Middle frontal gyrus (tissue), 1 donor: Measurements from ENCODE around the gene ZNF816.
"Not testable (repeated sequence)": the region's sequence is repeated elsewhere in the genome, so short reads cannot be mapped to it uniquely, and the experiment has no call there.

ENCODE experiments used
- DNase-seq: peaks from one replicate; pipeline ENCODE4 v3.0.0-alpha.2; 2015; ENCODE audit warnings: low spot score; ENCODE audit errors: extremely low spot score

ZNF816 gene

DNA sequence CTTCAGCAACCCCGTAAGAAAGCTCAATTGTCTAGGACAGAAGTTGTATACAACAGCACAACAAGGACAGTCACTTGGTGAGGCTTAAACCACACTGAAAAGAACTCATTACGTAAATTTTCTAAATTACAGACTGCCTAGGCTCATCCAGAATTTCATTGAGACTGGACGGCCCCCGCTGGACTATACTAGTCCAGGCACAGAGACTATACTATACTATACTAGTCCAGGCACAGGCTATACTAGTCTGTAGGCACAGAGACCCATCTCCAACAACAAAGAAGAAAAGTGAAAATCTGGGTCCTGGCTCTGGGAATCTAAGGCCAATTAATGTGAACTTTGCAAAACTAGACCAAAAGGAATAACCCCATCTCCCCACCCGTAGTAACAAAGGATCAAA lies 700 bp downstream of the ZNF816 start:
- no peak for DNase-seq

DNA sequence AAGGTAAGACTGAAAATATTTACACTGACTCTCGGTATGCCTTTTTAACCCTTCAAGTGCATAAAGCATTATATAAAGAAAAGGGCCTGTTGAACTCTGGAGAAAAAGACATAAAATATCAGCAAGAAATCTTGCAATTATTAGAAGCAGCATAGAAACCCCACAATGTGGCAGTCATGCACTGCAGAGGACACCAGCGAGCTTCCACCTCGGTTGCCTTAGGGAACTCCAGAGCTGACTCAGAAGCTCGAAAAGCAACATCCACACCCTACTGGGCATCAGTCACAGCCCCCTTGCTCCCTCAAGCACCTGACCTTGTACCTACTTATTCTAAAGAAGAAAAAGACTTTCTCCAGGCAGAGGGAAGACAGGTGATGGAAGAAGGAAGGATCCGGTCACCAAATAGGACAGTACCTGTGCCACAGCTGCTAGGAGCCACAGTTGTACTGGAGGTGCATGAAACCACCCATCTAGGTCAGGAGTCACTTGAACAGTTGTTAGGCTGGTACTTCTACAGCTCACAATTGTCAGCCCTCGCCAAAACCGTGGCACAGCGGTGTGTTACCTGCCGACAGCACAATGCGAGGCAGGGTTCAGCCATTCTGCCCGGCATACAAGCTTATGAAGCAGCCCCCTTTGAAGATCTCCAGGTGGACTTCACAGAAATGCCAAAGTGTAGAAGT lies 2.9 kb downstream of the ZNF816 start:
- no peak for DNase-seq

DNA sequence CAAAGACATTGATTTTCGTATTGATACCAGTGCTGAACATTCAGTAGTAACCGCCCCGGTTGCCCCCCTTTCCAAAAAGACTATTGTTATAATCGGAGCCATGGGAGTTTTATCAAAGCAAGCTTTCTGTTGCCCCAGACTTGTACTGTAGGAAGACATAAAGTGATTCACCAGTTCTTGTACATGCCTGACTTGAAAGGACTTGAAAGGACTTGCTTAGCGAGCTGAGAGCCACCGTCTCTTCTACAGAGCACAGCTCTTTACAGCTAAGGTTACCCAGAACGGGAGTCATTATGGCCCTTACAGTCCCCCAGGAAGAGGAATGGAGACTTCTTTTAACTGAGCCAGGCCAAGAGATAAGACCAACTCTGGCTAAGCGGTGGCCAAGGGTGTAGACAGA lies 5.1 kb downstream of the ZNF816 start:
- no peak for DNase-seq

DNA sequence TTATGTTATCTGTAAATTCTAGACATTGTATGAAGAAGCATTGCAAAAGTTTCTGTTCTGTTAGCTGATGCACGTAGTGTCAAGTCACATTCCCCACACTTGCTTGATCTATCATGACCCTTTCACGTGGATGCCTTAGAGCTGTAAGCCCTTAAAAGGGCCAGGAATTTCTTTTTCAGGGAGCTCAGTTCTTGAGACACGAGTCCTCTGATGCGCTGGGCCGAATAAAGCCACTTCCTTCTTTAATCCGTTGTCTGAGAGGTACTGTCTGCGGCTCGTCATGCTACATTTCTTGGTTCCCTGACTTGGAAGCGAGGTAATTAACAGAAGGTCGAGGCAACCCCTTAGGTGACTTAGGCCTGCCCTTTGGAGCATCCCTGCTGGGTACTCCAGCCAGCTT lies 5.8 kb downstream of the ZNF816 start:
- no peak for DNase-seq

DNA sequence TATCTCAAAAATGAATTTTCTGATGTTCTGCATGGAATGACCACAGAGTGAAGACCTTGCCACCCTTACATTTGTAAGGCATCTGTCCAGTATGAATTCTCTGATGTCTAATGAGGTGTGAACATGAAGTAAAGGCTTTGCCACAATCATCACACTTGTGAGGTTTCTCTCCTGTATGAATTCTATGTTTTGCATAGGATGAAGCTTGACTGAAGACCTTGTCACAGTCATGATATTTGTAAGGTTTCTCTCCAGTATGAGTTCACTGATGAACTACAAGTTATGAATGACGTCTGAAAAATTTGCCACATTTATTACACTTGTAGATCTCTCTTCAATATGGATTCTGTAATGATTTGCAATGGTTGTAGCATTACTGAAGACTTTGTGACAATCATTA lies 13.3 kb downstream of the ZNF816 start:
- no peak for DNase-seq

DNA sequence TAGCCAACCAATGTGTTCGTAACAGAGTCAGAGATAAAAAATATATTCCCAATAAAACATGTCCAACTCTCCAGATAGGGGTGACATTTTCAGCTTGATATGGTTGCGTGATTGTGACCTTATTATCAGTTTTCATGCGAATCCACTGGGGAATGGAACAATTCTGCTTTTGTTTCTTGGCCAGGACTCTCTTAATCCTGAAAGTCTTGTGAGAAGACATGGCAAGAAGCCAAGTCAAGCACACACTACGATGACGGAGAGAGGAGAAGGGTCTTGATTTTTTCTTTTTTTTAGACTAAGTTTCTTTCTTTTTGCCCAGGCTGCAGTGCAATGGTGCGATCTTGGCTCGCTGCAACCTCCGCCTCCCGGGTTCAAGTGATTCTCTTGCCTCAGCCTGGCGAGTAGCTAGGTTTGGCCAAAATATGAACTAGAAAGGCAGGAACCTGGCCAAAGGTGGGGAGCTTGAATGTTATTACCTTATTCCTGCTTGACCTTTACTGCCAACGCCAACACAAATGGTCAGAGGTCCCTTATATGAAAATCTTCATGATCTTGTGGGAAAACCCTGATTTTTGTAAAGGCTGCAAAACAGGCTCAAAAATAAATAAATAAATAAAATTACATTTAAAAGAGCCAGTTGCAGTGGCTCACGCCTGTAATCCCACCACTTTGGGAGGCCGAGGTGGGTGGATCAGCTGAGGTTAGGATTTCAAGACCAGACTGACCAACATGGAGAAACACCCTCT lies 14.5 kb downstream of the ZNF816 start:
- DNase-seq = no peak

DNA sequence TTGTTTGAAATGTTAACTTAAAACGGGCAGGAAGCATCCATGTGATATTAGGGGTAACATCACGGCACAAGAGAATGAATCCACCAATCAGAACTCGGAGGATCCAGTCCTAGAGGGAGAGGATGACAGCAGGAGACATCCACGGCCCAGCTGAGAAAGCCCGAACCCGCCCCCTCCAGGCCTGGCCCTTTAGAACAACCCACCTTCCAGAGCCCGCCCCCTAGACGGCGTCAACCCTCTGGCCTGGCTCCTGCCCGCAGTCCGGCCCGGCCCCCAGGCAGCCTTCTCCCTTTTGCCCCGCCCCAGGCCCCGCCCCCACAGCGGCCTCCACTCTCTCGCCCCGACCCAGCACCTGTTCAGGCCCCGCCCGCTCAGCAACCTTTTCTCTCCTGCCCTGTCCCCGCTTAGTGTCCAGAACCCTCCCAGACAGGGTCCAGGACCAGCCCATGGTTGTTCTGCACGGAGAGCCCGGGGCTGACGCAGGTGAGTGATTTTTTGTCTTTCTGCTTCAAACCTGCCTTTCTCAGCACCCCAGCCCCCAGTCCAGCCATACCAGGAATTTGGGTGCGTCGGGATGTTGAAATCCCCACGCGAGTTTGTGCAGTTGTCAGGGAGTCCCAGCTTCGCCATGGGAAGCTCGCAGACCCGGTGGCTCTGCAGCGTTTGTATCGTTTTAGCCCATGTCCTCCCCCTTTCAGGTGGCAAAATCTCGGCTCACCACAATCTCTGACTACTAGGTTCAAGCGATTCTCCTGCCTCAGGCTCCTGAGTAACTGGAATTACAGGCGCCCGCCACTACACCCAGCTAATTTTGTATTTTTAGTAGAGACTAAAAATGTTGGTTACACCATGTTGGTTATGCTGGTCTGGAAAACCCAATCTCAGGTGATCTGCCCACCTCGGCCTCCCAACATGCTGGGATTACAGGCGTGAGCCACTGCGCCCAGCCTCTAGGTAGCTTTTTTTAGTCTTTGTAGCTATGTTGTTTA lies 16.1 kb downstream of the ZNF816 start:
- no peak for DNase-seq

DNA sequence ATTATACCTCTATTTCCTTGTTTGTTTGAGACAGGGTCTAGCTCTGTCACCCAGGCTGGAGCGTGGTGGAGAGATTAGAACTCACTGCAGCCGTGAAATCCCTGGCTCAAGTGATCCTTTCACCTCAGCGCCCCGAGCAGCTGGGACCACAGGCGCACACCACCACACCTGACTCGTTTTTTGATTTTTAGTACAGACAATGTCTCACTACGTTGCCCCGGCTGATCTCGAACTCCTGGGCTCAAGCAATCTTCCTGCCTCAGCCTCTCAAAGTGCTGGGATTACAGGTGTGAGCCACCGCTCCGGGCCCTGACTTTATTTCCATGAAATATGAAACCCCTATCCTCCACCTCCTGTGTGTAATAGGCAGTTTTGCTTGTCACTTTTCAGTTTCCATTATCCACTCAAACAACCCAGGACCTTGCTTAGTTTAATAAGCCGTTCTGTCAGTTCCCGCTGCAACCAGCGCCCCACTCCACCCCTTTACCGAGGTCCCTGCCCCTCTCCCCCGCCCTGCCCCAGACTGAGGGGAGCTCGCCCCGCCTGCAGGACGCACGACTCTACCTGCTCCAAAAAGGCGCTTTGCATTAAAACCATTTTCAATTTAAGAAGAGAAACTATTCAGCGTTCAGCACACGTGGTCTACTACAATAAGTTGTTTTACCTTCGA lies 16.9 kb downstream of the ZNF816 start:
- DNase-seq = no peak

DNA sequence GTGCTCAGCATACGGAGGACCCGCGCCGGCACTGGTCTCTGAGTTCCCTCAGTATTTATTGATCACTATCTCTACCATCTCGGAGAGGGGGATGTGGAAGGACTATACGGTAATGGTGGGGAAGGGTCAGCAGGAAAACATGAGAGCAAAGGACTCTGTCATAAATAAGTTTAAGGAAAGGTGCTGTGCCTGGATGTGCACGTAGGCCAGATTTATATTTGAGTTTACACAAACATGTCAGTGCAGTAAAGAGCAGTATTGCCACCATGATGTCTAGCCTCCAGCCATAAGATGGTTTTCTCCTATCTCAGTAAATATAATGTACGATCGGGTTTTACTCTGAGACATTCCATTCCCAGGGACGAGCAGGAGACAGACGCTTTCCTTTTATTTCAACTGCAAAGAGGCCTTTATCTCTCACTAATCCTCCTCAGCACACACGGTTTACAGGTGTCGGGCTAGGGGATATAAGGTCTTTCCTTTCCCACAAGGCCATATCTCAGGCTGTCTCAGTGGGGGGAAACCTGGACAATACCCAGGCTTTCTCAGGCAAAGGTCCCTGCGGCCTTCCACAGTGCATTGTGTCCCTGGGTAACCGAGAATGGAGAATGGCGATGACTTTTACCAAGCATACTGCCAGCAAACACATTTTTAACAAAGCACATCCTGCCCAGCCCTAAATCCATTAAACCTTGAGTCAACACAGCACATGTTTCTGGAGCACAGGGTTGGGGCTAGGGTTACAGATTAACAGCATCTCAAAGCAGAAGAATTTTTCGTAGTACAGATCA lies 17.8 kb downstream of the ZNF816 start:
- DNase-seq = not testable (repeated sequence)

DNA sequence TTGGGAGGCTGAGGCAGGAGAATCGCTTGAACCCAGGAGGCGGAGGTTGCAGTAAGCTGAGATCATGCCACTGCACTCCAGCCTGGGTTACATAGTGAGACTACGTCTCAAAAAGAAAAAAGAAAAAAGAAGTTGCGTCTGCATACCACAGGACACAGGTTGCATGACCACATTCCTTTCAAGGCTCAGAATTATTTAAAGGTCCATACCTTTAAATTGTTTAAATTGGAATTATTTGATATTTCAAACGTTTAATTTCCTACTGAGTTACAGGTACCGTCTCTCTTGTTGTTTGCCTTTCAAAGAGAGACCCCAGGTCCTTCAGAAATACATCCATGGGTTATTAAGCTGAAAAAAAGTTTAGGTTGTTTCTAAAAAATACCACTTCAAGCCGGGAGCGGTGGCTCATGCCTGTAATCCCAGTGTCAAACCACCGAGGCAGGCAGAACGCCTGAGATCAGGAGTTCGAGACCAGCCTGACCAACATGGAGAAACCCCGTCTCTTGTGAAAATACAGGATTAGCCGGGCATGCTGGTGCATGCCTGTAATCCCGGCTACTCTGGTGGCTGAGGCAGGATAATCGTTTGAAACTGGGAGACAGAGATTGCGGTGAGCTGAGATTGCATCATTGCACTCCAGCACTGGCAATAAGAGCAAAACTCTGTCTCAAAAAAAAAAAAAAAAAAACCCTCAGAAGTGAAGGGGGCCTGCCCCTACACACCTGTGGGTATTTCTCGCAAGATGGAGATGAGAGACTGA lies 18.6 kb downstream of the ZNF816 start:
- no peak for DNase-seq

DNA sequence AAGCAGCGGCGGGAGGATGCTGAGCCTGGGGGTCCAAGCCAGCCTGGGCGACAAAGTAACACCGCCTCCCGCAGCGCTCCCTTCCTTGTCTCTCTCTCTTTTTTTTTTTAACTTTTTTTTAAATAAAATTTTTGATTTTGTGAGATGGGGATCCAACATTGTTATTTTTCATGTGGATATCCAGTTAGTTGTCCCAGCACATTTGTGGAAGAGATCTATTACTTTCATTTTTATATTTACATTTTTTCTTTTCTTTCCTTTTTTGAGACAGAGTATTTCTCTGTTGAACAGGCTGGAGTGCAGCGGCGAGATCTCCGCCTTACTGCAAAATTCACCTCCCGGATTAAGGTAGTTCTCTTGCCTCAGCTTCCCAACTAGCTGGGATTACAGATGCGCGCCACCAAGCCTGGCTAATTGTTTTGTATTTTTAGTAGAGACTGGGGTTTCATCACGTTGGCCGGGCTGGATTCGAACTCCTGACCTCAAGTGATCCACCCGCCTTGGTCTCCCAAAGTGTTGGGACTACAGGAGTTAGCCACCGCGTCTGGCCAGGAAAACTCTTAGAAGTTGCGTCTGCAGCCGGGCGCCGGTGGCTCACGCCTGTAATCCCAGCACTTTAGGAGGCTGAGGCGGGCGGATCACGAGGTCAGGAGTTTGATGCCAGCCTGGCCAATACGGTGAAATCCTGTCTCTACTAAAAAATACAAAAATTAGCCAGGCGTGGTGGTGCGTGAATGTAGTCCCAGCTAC lies 19.4 kb downstream of the ZNF816 start:
- DNase-seq = no peak

DNA sequence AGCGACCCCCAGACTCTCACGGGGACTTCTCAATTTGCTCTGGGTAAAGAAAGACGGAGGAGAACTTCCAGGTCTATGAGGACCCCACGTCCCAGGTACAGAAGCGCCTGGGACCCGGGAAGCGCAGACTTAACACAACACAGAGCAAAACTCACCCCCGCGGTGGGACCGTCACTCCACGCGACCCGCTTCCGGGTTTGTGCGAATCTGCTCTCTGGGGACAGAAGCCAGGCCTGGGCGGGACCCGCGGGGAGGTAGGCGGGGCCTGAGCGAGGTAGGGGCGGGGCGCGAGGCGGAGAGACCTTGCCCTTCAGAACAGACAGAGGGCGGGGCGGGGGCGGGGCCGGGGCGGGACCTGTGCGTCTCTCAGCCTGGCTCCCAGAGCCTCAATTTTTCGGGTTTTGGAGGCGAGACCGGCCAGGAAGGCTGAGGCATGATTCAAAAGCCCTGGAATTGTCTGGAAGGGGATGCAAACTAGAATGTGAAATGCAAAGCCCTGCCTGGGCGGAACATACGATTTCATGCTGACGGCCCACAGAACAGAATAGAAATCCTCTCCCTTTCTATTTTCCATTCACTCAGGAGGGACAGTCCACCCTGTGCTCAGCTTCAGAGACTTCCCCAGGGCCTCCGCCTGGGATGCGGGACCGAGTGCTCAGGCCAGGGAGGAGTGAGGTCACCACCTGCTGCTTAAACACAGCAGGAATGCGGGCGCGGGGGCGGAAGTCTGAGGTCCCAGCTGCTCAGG lies 20.1 kb downstream of the ZNF816 start:
- no peak for DNase-seq

DNA sequence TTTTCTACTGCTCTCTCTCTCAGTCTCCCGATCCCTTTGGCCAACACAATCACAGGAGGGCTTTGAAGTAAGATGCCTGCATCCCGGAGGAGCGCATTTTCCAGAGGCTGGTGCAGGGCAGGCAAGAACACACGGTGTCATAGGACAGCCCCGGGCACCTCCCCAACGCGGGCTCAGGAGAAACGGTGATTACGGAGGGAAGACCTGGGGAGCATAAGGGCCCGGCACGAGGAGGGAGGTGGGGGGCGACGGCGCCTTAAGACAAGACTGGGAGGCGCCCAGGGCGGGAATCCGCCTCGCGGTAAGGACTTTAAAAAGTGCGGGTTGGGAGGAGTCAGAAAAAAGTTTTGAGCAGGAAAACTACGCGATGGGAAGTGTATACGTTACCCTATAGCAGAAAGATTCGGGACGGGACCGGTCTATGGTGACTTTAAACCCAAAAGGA lies 20.7 kb downstream of the ZNF816 start:
- no peak for DNase-seq

DNA sequence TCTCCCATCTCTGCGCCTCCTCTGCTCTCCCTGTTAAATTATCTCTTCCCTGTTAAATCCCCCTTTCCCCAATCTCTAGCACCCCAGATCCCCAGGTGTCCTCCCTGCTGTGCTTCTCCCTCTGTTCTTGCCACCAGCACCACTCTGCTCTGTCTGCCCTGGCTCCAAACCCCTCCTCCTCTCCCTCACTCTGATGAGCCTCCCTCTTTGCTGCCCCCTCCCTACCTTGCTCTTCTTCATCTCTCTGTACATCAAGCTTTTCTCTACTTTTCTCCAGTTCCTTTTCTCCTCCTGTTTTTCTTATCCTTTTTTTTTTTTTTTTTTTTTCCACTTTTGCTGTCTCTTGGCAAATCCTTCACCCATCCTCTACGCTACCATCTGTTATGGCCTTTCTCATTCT lies 21.2 kb downstream of the ZNF816 start:
- not testable (repeated sequence) for DNase-seq

DNA sequence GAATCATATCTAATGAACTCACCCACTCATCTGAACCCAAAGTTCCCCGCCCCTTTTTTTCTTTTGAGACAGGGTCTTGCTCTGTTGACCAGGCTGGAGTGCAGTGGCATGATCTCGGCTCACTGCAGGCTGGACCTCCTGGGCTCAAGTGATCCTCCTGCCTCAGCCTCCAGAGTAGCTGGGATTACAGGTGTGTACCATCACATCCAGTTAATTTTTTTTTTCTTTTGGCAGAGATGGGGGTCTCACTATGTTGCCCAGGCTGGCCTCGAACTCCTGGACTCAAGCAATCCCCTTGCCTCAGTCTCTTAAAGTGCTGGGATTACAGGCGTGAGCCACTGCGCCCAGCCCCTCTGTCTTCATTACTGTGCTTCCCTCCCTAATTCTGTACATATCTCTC lies 21.8 kb downstream of the ZNF816 start:
- not testable (repeated sequence) for DNase-seq

DNA sequence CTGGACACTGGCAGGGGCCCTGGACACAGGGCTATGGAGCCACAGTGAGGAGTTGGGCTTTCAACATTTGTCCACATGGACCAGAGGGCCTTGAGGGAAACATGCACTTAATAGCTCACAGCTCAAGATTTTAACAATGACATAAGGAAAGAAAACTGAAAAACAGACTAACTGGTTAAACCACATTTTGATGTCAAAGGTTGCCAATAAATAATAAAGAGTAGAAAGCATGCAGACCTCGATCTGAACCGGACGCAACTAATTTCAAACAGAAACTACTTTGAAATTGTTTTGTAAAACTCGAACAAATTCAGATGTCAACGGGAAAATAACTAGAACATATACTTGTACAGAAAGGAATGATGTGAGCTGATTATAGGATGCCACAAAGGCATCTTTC lies 23.9 kb downstream of the ZNF816 start:
- no peak for DNase-seq

DNA sequence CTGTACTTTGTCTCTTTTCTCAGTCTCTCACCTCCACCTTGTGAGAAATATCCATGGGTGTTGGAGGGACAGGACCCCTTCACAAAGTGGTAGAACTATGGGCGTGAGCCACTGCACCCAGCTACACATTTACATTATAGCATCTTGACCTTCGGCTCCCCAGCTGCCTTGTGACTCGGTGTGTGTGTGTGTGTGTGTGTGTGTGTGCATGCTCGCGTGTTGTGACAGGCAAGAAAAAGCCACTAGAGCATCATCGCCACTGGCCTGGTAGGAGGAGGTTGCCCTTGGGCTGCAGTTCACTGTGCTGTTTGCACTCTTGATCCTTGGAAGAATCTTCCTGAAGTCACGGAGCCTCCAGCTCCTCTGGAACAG lies 25.7 kb downstream of the ZNF816 start:
- DNase-seq = no peak
